Measurements from ENCODE around the gene ITPRID1. TPM values are rescaled to one million over a fixed set of nuclear protein-coding genes. Genes with fewer than 3 reads are reported as not detected.

Gene ITPRID1
- total and polyA plus RNA-seq, 2 of the 8 experiments (the other 6 are each of a cell fraction or from before 2014, with no cell fraction given), result 0.09 to 0.47 TPM

- TF ChIP-seq CBX8 (IDR thresholded peaks at IDR 0.05; ENCODE audit: borderline replicate concordance, low read depth, low read length), result no peak
- TF ChIP-seq RXRA (IDR thresholded peaks at IDR 0.05; ENCODE audit: insufficient read depth, low read depth, low read length), result no peak
Measured at GRCh38 chr7:31564661-31565060, 50.8 kb downstream of the ITPRID1 start (continued).
